HG02852 (cell line): ENCODE measurements around the gene HOXB5.

Experiments used
- ATAC-seq: cut with Tn5 transposase; IDR thresholded peaks from one replicate; pipeline ENCODE4 v1.9.1; 2021; ENCODE audit warnings: mild to moderate bottlenecking, moderate library complexity; ENCODE audit not compliant: unreplicated experiment

The HOXB5 gene

DNA sequence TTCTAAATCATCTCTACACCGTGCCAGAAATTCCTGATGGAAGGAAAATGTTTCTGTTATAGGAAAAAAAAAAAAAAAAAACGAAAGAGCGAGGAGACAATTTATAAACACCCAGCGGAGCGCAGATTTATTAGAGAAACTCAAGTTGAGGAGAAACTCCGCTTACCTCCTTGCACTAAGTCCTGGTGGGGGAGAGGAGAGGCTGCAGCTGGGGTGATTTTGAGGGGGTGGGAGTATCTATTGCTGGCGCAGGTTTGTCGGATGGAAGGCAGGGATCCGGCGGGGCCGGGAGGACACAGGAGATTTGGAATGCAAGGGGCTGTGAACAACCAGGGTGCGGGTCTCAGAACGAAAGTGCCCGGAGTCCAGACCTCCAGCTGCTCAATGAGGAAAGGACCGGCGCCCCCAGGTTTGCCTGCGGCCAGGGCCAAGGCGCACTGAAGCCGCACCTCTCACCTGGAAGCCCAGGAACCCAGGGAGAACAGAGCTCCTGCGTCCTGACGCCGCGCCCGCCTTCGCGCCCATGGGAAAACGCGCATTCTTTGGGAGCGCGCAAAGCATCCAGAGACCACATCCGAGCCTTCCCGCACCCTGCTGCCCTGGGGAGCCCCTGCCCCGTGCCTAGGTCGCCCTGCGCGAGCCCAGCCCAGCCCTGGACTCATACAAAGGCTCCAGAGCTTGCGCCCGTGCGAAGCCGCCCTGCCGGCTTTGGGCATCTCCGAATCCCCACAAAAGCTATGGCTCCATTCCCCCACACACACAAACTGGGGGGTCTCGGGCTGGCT, 24.1 kb upstream of the HOXB5 start:
- ATAC-seq: no peak

DNA sequence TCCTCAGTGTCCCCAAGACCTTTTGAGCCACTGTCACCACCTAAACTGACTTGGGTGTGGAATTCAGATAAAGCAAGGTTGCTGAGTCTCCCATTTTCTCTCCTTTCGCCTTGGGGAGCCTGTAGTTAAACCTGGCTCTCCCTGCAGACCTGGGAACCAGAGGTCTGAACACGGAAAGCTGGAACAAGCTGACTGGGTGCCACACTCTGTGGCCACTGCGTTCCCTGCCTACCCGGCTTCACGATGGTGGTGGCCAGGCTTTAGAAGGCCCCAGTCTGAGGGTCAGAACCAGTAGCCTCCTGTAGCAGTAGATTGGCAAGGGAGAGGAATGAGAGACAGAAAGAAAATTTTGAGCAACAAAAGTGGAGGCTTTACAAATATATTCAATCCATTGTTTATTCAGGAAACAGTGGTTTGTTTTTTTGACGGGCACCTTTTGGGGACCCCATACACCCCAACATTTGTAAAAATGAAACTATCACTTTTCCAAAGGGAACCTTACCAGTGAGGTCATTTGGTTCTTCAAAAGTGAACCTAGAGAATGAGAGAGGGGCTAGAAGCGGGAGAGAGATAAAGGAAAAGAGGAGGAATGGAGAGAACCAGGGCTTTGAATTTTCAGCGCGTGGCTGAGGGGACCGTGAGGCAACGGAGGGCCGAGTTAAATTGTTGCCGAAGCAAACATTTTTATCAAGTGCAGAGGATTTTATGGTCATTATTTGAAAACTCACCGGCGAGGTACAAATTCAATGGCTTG, 23.3 kb upstream of the HOXB5 start:
- ATAC-seq: no peak

DNA sequence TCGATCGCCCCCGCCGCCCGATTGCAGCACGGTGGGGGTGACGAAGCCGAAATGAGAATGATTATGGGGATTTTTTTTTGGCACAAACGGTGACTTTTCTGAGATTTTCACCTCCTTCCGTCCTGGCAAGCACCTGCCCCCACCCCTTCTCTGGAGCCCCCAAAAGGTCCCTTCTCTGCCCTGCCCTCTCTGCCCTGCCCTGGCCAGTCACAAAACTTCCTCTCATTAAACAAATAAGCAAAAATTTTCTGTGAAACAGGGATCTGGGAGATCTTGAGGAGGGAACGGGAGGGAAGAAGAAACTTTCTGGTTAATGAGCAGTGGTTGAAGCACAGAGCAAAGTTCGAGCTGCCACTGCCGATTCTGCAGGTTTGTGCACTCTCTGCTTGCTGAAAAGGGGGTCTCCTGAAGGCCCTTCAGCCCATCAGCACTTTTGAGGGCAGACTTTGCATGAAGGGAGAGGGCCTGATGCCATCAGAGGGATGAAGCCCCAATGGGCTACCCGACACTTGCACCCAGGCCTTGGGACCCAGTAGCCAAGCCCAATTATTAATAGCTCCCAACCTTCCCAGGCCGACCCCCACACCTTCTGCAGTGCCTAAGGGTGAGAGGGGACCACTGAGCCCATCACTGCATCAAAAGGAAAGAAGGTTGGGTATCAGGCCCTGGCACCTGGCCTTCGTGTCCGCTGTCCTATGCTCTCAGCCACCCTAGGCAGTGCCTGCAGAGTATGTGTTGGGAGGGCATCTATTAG, 22.6 kb upstream of the HOXB5 start:
- ATAC-seq: no peak

DNA sequence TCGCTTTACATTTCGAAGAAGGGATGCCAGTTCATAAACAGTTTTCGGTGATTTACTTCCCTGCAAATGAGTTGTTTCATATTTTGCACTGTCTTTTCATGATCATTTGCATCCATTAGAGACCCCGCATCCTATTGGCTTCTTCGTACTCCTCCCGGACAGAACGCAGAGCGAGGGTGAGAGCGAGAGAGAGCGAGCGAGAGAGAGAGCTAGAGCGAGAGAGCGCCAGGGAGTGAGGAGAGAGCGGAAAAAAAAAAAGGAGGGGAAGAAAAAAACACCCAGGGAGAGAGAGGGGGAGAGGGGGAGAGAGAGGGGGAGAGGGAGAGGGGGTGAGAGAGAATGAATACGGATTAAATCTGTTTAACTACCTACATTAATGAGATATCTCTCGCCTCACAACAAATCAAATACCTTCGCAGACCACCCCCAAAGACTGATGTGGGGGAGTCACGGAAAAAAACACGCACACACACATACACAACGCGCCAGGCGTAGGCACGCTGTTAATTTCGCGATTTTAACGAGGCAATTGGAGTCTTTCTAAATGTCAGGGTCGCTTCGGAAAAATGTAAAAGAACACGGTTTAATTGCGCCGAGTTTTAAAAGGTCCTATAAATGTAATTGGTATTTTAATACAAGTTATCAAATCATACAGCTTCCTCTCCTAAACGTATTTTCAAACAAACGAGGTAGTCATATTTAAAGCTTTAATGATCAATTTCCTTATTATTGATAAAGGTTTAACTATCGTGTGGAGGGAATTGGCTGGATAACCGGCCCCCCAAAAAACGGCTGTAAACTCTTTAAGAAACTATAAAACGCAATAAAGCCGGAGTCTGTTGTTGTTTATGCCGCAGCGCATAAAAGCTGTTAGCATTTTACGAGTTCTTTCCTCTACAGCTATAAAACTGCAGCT, 21.7 kb upstream of the HOXB5 start, which contains the start of gene HOXB8:
Gene HOXB8 (minus strand): TSS at position 246 of the 916 bp plus-strand sequence. CDS start 588 bp downstream, outside the sequence.
- no peak for ATAC-seq

DNA sequence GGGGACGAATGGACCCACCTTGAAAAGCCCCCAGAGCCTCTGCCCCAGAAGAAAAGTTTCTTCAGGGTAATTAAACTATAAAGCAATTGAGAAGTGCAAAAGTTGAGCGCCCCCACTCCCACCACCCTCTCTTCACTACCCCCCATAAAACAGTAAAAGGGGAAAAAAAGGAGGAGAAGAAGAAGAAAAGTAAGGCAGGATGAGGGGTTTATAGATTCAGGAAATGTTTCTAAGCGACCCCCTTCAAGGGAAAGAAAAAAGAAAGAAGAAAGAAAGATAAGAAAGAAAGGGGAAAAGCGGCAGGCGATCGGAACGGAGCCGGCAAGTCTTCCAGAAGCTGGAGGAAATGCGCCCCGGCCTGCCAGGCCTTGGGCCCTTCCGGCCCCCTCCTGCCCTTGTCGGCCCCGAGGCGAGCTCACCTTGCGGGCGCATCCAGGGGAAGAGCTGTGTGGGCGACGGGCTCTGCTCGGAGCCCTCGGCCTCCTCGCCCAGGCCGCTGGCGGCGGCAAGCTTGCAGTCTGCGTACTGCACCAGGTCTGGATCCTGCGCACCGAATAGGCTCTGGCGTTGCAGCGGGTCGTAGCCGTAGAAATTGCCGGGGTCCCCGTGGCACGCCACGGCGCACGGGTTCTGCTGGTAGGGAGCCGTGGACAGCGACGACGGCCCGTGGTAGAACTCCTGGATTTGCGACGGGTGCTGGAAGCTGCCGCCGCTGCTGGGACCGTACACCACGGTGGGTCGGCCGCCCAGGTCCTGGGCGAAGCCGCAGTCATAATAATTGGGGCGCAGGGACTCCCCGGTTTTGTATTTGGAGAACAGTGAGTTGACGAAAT, 20.5 kb upstream of the HOXB5 start:
- no peak for ATAC-seq

DNA sequence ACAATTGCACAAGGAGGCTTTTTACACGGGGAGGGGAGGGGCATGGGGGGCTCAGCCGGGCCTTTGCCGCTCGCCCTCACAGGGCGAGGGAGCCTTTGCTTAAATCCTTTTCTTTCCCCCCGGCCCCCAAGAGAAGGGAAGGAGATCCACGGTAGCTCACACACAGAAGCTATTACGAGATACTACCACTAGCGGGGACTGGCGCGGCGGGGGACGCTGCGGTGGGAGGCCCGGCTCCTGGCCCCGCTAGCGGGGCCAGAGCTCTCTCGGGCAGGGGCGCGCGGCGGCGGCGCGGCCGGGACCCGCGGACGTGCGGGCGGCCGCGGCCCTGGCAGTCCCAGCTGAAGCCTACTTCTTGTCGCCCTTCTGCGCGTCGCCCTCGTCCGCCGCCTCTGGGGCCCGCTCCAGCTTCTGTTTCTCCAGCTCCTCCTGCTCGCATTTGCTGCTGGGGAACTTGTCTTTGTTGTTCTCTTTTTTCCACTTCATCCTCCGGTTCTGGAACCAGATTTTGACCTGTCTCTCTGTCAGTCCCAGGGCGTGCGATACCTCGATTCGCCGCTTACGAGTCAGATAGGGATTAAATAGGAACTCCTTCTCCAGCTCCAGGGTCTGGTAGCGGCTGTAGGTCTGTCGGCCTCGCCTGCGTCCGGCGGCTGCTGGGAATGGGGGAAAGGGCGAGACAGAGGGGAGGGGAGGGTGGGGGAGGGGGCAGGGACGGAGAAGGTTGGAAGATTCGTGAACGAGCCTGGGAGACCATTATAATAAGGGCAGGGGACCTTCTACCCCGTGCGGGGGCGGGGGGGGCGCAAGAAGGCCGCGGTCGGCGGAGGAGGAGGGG, 19.5 kb upstream of the HOXB5 start:
- ATAC-seq: no peak

DNA sequence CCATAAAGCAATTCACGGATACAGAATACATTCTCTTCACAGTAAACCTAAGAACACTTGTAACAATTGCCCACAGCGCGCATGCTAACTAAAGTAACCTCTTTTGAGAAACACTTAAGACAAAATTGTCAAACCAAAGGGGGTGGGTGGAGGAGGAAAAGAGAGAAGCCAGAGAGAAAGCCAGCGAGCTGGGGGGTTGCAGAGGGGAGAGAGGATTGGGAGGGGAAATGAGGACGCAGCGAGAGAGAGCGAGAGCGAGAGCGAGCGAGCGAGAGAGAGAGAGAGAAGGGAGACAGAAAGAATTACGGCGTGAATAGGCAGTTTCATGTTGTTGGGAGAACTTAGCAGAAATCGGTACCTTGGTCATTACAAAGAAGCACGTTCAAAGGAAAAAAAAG, 18.9 kb upstream of the HOXB5 start:
- ATAC-seq: no peak

DNA sequence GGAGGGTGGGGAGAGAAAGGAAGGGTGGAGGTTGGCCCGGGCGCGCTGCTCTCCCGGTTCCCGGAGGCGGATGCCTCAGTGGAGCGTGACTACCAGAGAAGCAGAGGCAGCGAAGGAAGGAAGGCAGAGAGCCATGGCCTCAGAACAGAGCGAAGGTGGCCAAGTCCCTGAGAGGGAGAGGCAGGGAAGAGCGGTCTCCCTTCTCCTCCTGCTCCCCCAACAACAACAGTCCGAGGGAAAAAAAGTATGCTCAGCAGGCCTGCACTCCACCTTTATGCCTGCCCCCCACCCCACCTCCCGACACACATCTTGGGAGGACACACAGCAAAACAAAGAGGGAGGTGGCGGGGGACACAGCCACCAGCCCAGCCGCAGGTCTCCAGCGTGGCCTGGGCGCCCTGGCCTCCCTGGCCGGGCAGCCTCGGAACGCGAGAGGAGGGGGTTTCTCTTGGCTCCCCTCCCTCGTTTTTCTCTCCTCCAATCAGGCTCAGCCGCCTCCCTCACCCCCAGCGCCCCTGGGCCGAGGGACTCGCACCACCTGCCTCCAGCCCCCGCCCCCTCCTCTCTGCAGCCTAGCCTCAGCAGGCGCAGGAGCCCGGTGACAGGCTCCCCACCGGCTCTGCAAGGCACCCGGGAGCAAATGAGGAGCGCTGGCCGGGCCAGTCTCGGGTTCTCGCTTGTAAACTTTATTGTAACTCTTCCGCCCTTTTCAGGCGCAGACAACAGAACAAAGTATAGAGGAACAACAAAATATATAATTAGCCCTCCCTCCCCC, 18.3 kb upstream of the HOXB5 start:
- ATAC-seq: no peak

DNA sequence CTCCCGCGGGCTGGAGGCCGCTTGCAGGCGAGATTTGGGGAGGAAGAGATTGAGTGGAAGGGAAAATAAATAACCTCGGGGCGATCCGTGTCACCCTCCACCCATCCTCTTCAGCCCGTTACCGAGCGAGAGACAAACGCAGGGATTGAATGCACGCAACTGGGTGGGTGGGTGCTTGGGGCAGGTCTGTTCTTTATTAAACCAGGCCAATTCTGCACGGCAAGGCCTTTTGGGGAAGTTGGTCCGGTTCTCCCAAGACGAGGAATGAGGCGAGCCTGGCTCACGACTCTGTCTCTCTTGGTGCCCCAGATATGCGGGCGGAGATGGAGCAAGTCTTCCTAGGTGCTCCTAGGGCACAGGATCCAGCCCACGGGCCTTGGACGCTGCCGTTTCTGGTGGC, 17.6 kb upstream of the HOXB5 start:
- ATAC-seq: no peak

DNA sequence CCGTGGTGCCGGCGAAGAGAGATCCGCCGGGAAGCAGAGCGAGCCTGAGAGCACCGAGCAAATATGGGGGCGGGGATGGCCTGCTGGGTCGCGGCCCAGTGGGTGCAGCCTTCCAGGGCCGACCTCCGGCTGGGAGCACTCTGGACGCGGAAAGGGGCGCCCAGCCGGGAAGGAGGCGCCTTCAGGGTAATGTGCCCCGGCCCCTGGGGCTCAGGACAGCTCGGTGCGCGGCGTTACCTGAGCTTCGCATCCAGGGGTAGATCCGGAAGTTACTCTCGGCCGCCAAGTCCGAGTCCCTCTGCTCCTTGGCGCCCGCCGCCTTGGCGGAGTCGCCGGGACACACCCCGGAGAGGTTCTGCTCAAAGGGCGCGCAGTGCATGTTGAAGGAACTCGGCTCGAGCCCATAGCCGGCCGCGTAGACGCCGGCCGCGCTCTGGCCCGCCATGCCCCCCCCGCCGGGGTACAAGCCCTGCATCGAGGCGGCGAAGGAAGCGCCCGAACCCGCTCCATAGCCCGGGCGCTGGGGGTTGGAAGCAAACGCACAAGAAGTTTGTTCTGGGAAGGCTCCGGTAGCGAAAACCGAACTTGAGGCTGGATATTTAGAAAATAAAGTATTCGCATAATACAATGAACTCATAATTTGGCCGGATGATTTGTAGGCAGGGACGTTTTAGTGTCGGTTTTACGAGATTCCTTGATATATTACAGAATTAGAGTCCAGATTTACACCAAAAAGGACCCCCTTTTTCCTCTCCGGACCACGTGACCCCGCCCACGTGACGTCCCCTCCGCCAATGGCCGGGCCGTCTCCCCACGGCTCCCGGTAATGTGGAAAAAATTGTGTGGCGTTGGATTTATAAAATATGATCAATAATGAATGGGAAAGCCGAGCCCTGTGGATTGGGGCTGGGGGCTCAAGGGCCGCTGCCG, 17.0 kb upstream of the HOXB5 start, which contains the start of gene HOXB7:
Gene HOXB7 (minus strand): TSS at position 736 of the 930 bp plus-strand sequence. CDS start 99 bp downstream, at position 637.
- peak; percentile 41 for ATAC-seq

DNA sequence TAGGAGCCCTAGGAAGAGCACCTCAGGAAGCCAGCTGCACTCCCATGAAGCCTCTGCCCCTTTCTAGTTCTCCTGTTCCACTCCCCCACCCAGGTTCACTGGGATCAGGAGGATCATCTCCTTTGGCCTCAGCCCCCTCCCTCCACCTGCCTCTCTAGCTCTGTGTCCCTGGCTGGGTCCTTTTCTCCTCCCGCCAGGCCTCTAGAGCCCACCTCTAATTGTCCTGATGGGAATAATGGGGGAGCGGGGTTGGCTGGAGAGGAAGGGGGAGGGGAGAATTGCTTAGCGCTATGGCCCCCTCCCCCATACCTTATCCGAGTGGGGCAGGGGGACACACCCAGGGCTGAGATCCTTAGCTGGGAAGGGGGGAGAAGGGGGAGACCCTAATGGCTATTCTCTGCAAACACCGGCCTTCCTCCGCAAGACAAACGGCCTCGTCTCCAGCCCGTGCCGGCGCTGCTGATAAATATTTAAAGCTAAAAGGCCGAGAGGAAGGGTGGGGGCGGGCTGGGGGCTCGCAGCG, 16.2 kb upstream of the HOXB5 start:
- no peak for ATAC-seq

DNA sequence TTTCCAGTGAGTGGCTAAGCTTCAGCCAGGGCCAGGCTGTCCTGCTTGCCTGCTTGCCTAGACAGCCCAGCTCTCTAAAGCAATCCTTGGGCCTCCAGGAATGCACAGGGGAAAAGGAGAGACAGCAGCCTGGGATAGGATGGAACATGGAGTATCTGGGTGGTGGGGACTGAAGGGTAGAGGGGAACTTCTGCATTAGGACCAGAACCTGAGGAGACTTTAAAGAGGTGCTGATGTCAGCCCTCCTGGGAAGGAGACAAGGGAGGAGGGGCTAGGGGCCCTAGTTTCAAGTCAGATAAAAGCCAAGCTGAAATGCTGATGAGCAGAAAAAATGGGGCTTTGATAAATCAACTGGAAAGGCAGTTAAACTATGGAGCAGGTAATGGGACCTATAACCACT, 15.5 kb upstream of the HOXB5 start:
- no peak for ATAC-seq

DNA sequence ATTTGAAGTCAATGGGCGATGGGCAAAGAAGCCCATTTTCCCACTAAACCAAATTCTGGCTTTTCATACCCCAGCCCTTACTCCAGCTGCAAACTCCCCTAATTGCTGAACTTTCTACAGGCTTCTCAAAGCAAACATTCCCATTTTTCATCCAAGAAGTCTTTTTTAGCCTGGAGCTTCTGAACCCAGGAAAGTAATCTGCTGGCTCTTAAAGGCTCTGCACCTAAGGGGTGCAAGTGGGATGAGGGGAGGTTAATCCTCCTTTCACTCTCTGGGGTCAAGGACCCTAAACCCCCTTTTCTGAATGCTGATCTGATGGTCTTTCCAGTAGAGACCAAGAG, 14.9 kb upstream of the HOXB5 start:
- ATAC-seq: no peak

DNA sequence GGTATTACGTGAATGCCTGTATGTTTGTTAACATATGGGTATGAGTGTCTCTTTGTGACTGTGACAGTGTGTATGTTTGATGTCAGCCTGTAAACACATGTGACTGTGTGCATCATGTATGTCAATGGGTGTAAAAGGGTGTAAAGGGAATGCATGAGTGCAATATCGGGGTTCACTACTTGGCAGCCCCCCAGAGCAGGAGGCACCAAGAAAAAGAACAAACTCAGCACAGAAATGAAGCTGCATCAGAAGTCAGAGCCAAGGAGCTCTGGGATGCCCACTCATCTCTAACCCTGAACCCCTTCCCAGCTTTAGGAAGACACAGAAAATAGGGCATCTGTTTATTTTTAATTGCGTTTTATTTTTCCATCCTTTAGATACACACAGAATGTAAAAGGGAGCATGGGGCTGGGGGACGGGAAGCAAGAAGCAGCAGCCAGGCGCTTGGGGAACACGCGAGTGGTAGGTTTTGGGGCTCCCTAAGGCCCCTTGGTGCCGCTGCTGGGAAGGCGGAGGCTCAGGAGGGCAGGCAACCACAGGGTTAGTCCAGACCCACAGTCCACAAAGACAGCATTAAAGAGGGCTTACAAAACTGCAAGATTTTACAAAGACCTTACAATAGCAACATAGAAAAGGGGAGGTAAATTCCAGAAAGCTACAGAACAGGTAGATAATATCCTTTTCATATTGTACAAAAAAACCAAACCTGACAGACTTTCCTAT, 13.5 kb upstream of the HOXB5 start:
- ATAC-seq: no peak

DNA sequence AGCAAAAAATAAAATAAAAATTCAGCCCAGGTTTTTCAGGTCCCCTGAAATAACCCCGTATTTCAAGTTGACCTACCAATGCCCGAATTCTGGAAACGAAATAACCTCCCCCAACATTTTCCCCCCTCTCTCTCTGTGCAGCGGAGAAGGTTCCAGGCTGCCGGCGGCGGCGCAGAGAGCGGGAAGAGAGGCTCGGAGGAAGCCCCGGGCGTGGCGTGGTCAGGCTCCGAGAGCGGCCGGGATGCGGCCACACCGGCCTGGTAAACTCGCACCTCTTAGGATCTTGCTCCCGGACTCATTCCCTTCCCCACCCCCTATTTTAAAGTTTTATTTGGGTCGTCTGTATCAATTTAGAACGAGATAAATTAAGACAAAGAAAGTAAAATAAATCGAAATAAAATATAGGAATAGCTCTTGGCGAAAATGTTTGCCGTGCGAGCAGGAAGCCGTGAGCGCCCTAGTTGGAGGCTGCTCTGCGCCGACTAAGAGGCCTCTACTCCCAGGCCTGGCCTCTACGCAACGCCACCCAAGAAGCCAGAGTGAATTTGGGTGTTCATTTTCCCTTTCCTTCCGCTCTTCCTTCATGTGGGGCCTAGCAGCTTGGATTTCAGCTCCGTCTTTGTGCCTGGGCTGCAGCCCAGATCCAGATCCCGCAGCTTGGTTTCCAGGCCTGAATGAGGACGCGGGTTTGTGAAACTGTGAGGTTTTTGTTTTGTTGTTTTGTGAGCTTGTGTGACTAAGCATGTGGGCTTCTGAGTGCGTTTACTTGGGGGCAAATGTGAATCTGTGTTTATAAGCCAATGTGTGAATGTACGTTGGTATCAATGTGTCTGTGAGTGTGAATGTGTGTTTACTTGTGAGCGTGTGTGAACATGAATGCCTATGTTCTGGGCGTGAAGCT, 12.7 kb upstream of the HOXB5 start:
- ATAC-seq: no peak
